Hematopoietic multipotent progenitor cell treated with erythropoietin and hydrocortisone succinate and interleukin-3 and kit ligand, for 17 days (in vitro differentiated cells): Measurements from ENCODE around the gene CCSER1.
"Not testable (repeated sequence)": the region's sequence is repeated elsewhere in the genome, so short reads cannot be mapped to it uniquely, and the experiment has no call there.

Experiments used
- DNase-seq: peaks from one replicate; pipeline ENCODE4 v3.0.0-alpha.2; 2015; ENCODE audit warnings: low spot score

The CCSER1 gene

DNA sequence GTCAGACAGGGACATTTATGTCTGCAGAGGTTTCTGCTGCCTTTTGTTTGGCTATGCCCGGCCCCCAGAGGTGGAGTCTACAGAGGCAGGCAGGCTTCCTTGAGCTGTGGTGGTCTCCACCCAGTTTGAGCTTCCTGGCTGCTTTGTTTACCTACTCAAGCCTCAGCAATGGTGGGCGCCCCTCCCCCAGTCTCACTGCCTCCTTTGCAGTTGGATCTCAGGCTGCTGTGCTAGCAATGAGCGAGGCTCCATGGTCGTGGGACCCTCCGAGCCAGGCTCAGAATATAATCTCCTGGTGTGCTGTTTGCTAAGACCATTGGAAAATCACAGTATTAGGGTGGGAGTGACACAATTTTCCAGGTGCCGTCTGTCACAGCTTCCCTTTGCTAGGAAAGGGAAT, 578.3 kb downstream of the CCSER1 start:
- DNase-seq = not testable (repeated sequence)

GRCh38 chr4:90715242-90715641, 588.0 kb downstream of the CCSER1 start:
- no peak for DNase-seq

DNA sequence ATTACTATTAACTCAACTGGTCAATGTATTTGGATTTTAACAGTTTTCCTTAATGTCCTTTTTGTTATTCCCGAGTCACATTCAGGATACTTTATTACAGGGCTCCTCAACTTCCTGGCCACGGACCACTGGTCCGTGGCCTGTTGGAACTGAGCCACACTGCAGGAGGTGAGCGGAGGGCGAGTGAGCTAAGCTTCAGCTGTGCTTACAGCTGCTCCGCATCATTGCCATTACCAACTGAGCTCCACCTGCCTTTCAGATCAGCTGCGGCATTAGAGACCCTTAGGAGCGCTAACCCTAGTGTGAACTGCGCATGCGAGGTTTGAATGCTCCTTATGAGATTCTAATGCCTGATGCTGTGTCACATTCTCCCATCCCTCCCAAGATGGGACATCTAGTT, 591.7 kb downstream of the CCSER1 start:
- no peak for DNase-seq

DNA sequence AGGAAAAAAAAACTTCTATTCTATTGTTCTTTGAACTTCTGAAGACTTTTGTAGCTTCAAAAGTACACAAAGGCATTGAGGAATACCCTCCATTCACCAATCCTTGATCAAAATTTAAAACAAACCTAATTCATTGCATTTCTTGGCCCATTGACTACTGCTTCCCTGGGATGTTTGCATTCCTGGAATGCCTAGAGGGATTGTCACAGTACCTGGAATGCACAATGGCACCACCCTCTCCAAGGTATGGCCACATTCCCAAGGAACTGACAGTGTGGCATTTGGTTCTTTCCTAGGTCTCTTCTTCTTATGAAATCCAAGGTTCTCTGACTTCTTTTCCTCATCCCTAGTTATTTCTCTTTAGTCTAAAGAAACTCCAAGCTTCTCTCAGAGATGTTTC, 600.7 kb downstream of the CCSER1 start:
- no peak for DNase-seq

GRCh38 chr4:90730752-90731151, 603.6 kb downstream of the CCSER1 start:
- no peak for DNase-seq

DNA sequence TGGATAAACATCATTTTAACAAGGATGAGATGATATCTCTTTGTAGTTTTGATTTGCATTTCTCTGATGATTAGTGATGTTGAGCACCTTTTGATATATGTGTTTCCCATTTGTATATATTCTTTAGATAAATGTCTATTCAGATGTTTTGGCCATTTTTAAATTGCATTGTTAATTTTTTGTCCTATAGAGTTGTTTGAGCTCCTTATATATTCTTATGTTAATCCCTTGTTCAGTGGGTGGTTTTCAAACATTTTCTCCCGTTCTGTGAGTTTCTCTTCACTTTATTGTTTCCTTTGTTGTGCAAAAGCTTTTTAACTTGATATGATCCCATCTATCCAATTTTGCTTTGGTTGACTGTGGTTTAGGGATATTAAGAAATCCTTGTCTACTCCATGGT, 606.0 kb downstream of the CCSER1 start:
- no peak for DNase-seq

GRCh38 chr4:90745176-90745575, 618.0 kb downstream of the CCSER1 start:
- no peak for DNase-seq

- no peak for DNase-seq
Observed at GRCh38 chr4:90753068-90753467, 625.9 kb downstream of the CCSER1 start.

- no peak for DNase-seq
Observed at GRCh38 chr4:90757534-90758060, 630.4 kb downstream of the CCSER1 start.

GRCh38 chr4:90760059-90760458, 632.9 kb downstream of the CCSER1 start:
- DNase-seq = no peak

- no peak for DNase-seq
Observed at GRCh38 chr4:90766837-90767236, 639.6 kb downstream of the CCSER1 start.

- DNase-seq = no peak
Observed at GRCh38 chr4:90769251-90769650, 642.1 kb downstream of the CCSER1 start.

DNA sequence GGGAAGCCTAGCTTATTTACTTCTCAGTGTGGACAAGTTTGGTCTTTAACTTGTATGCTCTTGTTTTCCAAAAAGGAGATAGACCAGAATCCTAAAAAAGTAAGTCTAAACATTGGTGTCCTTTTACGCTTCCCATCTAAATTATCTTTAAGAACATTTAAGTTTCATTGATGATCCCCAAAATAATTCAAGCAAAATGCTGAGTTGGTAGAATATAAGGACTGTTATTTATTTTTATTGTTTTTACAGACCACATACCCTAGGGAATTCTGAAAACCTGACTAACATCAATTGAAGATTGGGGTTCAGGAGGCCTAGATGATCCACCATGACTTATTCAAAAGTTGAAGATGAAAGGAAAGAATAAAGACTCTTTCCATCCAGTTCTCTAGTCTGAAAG, 653.0 kb downstream of the CCSER1 start:
- DNase-seq = no peak

GRCh38 chr4:90786602-90787001, 659.4 kb downstream of the CCSER1 start:
- no peak for DNase-seq

- no peak for DNase-seq
Observed at GRCh38 chr4:90792696-90793095, 665.5 kb downstream of the CCSER1 start.

DNA sequence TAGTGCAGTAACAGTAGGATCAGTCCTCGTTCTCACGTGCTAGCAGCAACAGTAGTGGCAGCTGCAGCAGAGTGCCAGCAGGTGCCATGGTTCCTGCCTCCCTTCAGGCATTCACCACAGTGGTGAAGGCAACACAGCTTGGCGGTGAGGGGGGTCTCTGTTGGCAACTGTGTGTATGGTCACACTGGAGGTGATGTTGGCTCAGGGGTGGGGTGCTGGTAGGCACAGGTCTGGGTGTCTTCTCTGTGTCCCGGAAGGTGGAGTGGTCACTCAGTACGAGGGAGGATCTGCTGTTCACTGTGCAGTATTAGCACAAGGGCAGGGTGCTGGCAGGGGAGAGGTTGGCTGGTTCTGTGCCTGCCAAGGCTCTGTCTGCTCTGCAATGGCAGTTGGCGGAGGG, 671.8 kb downstream of the CCSER1 start:
- no peak for DNase-seq

- no peak for DNase-seq
Observed at GRCh38 chr4:90799895-90800294, 672.7 kb downstream of the CCSER1 start.

- DNase-seq = no peak
Observed at GRCh38 chr4:90815569-90815968, 688.4 kb downstream of the CCSER1 start.

GRCh38 chr4:90816754-90817153, 689.6 kb downstream of the CCSER1 start:
- no peak for DNase-seq

- no peak for DNase-seq
Observed at GRCh38 chr4:90824266-90825150, 697.3 kb downstream of the CCSER1 start.

GRCh38 chr4:90825849-90826248, 698.7 kb downstream of the CCSER1 start:
- DNase-seq = no peak

- DNase-seq = no peak
Observed at GRCh38 chr4:90833706-90834105, 706.5 kb downstream of the CCSER1 start.

DNA sequence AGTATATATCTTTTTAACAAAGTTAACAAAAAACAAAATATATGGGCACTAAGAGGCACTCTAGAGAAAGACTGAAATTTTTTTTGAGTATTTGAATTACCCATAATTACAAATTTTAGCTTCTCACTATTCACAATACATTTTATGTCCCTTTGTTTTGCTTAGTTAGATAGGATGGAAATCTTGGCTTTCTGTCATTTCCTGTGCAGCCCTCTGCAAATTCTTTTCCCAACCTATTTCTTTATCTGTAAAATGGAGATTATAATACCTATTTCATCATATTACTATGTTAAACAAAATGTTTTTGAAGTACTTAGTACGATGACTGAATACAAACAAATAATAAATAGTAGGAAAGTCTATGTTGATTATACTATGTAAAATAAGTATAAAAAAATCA, 710.0 kb downstream of the CCSER1 start:
- no peak for DNase-seq

GRCh38 chr4:90838859-90839258, 711.7 kb downstream of the CCSER1 start:
- DNase-seq = not testable (repeated sequence)
